Measurements from ENCODE around the gene PFKFB4.

DNA sequence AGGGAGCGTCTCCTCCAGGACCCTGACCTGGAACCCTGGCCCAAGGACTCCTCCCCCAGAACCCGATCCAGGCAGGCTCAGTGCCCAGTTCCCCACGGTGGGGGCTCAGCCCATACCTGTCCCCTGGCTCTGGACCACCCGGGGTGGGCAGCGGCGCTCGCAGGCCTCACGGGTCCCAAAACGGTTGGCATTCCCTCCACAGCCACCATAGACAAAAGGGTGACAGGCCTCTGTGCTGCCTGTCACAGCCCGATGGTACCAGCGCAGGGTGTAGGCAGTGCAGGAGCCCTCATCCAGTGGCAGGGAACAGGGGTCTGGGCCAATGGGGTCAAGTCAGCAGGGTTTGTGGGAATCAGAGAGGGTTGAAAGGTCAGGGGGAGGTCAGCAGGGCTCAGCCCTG lies 8.1 kb upstream of the PFKFB4 start:
- TF ChIP-seq EZH2 (IDR thresholded peaks at IDR 0.05; ENCODE audit: borderline replicate concordance, insufficient read depth, low read depth, low read length, poor library complexity, severe bottlenecking), result no peak
- TF ChIP-seq, protein P1, sequence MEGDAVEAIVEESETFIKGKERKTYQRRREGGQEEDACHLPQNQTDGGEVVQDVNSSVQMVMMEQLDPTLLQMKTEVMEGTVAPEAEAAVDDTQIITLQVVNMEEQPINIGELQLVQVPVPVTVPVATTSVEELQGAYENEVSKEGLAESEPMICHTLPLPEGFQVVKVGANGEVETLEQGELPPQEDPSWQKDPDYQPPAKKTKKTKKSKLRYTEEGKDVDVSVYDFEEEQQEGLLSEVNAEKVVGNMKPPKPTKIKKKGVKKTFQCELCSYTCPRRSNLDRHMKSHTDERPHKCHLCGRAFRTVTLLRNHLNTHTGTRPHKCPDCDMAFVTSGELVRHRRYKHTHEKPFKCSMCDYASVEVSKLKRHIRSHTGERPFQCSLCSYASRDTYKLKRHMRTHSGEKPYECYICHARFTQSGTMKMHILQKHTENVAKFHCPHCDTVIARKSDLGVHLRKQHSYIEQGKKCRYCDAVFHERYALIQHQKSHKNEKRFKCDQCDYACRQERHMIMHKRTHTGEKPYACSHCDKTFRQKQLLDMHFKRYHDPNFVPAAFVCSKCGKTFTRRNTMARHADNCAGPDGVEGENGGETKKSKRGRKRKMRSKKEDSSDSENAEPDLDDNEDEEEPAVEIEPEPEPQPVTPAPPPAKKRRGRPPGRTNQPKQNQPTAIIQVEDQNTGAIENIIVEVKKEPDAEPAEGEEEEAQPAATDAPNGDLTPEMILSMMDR (IDR thresholded peaks at IDR 0.05), result no peak

All from B cell (primary cell).